ENCODE measurements around the gene UFD1. TPM values are rescaled to one million over a fixed set of nuclear protein-coding genes. Genes with fewer than 3 reads are reported as not detected.

Gene UFD1
- total and polyA plus RNA-seq, 9 donors, result 27.8 to 58.8 (median 44.4) TPM

- 1% methylated on average over 99 of the region's 99 CpGs for WGBS (ENCODE audit: insufficient coverage)
- Histone ChIP-seq H3K27ac (ENCODE audit: low read length) (peak overlapping the region; percentile 70), H3K4me3 (ENCODE audit: low read length) (peak overlapping the region; percentile 45), H3K36me3 (ENCODE audit: control insufficient read depth, insufficient read depth, low read length) (peaks cover 3% of the 10 kb centered on the region), H3K4me1 (ENCODE audit: control insufficient read depth, insufficient read depth, low read length) (peaks cover 85% of the 10 kb centered on the region), H3K27me3 (ENCODE audit: control insufficient read depth, insufficient read depth, low read length) (peaks cover 31% of the 10 kb centered on the region), H3K9me3 (replicated peaks; ENCODE audit: control insufficient read depth, low read depth, low read length) (no peaks in the 10 kb centered on the region)
- no peak for DNase-seq
Observed at GRCh38 chr22:19523240-19524169, 44.5 kb upstream of the UFD1 start.

- DNase-seq, result no peak
- WGBS (ENCODE audit: insufficient coverage), result 13% methylated on average over 6 of the region's 9 CpGs
- Histone ChIP-seq H3K9me3 (replicated peaks; ENCODE audit: control insufficient read depth, low read depth, low read length) (no peaks in the 10 kb centered on the region), H3K27me3 (ENCODE audit: control insufficient read depth, insufficient read depth, low read length) (peaks cover 31% of the 10 kb centered on the region), H3K4me3 (ENCODE audit: low read length) (peak overlapping the region; percentile 45), H3K36me3 (ENCODE audit: control insufficient read depth, insufficient read depth, low read length) (peaks cover 3% of the 10 kb centered on the region), H3K27ac (ENCODE audit: low read length) (peak overlapping the region; percentile 70), H3K4me1 (ENCODE audit: control insufficient read depth, insufficient read depth, low read length) (peaks cover 87% of the 10 kb centered on the region)
Observed at GRCh38 chr22:19522881-19523239, 43.9 kb upstream of the UFD1 start.

- WGBS (ENCODE audit: insufficient coverage), result 59% methylated on average over 9 of the region's 16 CpGs
- no peaks in the 10 kb centered on the region for H3K9me3 ChIP-seq (replicated peaks; ENCODE audit: control insufficient read depth, low read depth, low read length)
- H3K4me3 ChIP-seq (ENCODE audit: low read length), result peak overlapping the region; percentile 45
- peaks cover 31% of the 10 kb centered on the region for H3K27me3 ChIP-seq (ENCODE audit: control insufficient read depth, insufficient read depth, low read length)
- peaks cover 83% of the 10 kb centered on the region for H3K4me1 ChIP-seq (ENCODE audit: control insufficient read depth, insufficient read depth, low read length)
- DNase-seq, result peak; percentile 73
- peak overlapping the region; percentile 70 for H3K27ac ChIP-seq (ENCODE audit: low read length)
- H3K36me3 ChIP-seq (ENCODE audit: control insufficient read depth, insufficient read depth, low read length), result peaks cover 3% of the 10 kb centered on the region
Observed at GRCh38 chr22:19522190-19522880, 43.3 kb upstream of the UFD1 start.

DNA sequence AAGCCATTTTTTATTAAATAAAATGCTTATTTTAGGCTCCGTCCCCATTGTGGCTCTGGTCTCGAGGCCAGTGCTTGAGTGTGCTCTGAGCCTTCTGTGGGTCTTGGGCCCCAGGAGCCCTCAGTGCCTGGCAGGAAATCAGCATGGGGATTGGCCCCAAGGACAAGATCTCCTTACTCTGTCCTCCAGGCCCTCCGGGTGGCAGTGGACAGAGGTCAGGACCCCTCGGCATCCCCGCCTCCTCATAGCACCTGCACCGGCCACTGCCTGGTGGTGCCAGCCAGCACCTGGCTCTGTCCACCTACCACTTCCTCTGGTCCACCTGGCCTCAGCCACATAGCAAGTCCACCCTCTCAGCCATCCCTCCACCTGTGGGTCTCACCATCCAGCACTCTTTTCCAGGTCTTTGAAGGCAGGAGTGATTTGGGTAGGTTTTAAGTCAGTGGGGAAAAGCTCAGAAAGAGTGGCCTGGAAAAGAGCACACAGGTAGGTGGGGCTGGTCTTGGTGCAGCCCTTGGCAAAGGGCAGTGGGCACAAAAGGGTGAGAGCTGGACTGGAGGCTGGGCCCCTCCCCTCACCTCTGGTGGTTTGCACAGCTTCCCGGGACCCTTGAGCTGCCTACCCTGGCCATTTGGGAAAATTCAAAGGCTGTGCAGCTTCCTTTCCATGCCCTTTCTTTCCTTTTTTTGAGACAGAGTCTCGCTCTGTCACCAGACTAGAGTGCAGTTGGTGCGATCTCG is 41.7 kb upstream of the UFD1 start:
- Histone ChIP-seq H3K4me3 (ENCODE audit: low read length) (no peak overlapping the region), H3K36me3 (ENCODE audit: control insufficient read depth, insufficient read depth, low read length) (peaks cover 3% of the 10 kb centered on the region), H3K4me1 (ENCODE audit: control insufficient read depth, insufficient read depth, low read length) (peaks cover 74% of the 10 kb centered on the region), H3K9me3 (replicated peaks; ENCODE audit: control insufficient read depth, low read depth, low read length) (no peaks in the 10 kb centered on the region), H3K27ac (ENCODE audit: low read length) (no peak overlapping the region), H3K27me3 (ENCODE audit: control insufficient read depth, insufficient read depth, low read length) (peaks cover 31% of the 10 kb centered on the region)
- DNase-seq, result no peak
- 91% methylated on average over 9 of the region's 10 CpGs for WGBS (ENCODE audit: insufficient coverage)

- no peak overlapping the region for H3K4me3 ChIP-seq (ENCODE audit: low read length)
- WGBS (ENCODE audit: insufficient coverage), result 94% methylated on average over 2 of the region's 6 CpGs
- H3K27ac ChIP-seq (ENCODE audit: low read length), result peak overlapping the region; percentile 20
- H3K4me1 ChIP-seq (ENCODE audit: control insufficient read depth, insufficient read depth, low read length), result peaks cover 71% of the 10 kb centered on the region
- no peaks in the 10 kb centered on the region for H3K9me3 ChIP-seq (replicated peaks; ENCODE audit: control insufficient read depth, low read depth, low read length)
- peaks cover 24% of the 10 kb centered on the region for H3K27me3 ChIP-seq (ENCODE audit: control insufficient read depth, insufficient read depth, low read length)
- DNase-seq, result no peak
- H3K36me3 ChIP-seq (ENCODE audit: control insufficient read depth, insufficient read depth, low read length), result peaks cover 3% of the 10 kb centered on the region
Observed at GRCh38 chr22:19520007-19520406, 41.0 kb upstream of the UFD1 start.

GRCh38 chr22:19519041-19519926 is 40.3 kb upstream of the UFD1 start:
- Histone ChIP-seq H3K4me3 (ENCODE audit: low read length) (no peak overlapping the region), H3K27ac (ENCODE audit: low read length) (peak overlapping the region; percentile 80), H3K9me3 (replicated peaks; ENCODE audit: control insufficient read depth, low read depth, low read length) (no peaks in the 10 kb centered on the region), H3K4me1 (ENCODE audit: control insufficient read depth, insufficient read depth, low read length) (peaks cover 70% of the 10 kb centered on the region), H3K27me3 (ENCODE audit: control insufficient read depth, insufficient read depth, low read length) (peaks cover 18% of the 10 kb centered on the region), H3K36me3 (ENCODE audit: control insufficient read depth, insufficient read depth, low read length) (peaks cover 3% of the 10 kb centered on the region)
- DNase-seq, result peak; percentile 56
- WGBS (ENCODE audit: insufficient coverage), result 63% methylated on average over 12 of the region's 17 CpGs

DNA sequence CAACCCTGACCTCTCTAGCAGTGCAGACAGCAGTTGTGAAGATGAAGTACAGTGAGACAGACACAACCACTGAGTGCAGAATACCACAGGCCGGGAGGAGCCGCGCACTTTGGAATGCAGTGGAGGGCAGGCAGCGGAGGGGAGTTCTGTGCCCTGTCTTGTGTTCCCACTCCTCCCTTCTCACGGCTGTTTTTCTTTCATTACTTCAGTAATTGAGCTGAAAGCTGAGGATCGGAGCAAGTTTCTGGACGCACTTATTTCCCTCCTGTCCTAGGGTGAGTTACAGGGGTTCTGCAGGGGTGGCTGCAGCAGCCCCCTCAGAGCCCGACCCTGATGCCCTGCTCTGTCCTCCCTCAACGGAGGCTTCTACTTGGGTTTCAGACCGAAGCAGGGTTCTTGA is 39.6 kb upstream of the UFD1 start:
- Histone ChIP-seq H3K4me1 (ENCODE audit: control insufficient read depth, insufficient read depth, low read length) (peaks cover 63% of the 10 kb centered on the region), H3K27ac (ENCODE audit: low read length) (peak overlapping the region; percentile 80), H3K36me3 (ENCODE audit: control insufficient read depth, insufficient read depth, low read length) (peaks cover 3% of the 10 kb centered on the region), H3K9me3 (replicated peaks; ENCODE audit: control insufficient read depth, low read depth, low read length) (no peaks in the 10 kb centered on the region), H3K4me3 (ENCODE audit: low read length) (no peak overlapping the region), H3K27me3 (ENCODE audit: control insufficient read depth, insufficient read depth, low read length) (peaks cover 11% of the 10 kb centered on the region)
- DNase-seq, result no peak
- WGBS (ENCODE audit: insufficient coverage), result 63% methylated on average over 4 of the region's 10 CpGs

DNA sequence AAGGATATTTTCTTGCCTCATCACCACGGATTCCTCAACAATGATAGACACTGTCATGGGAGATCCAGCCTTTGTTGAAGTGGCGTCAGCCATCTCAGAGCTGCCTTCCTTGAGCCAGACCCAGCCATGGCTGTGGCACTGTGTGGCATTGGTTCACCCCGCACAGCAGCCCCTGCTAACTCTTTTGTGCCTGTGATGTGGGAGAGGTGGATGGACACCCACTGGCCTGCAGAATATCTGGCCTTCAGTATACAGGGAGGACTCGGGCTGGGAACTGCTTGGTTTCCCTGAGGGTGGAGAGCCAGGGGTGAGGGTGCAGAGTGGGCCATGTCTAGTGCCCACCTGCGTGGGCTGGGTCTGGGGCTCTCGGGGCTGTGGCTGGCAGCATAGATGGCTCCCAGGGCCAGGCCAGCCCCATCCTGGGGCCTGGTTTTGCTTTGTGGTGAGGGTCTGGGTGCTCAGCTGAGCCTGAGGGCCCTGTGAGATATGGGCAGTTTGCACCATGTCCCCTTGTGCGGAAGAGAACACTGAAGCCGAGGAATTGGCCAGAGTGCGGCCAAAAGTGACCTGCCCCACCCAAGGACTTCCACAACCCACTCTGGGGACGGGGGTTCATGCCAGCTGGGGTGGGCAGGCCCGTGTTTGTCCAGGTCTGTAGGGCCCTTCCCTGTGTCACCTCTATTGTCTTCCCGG is 39.1 kb upstream of the UFD1 start:
- DNase-seq, result no peak
- H3K9me3 ChIP-seq (replicated peaks; ENCODE audit: control insufficient read depth, low read depth, low read length), result no peaks in the 10 kb centered on the region
- H3K27ac ChIP-seq (ENCODE audit: low read length), result peak overlapping the region; percentile 80
- peaks cover 58% of the 10 kb centered on the region for H3K4me1 ChIP-seq (ENCODE audit: control insufficient read depth, insufficient read depth, low read length)
- 97% methylated on average over 3 of the region's 12 CpGs for WGBS (ENCODE audit: insufficient coverage)
- peaks cover 6% of the 10 kb centered on the region for H3K27me3 ChIP-seq (ENCODE audit: control insufficient read depth, insufficient read depth, low read length)
- H3K36me3 ChIP-seq (ENCODE audit: control insufficient read depth, insufficient read depth, low read length), result peaks cover 3% of the 10 kb centered on the region
- H3K4me3 ChIP-seq (ENCODE audit: low read length), result no peak overlapping the region

- H3K36me3 ChIP-seq (ENCODE audit: control insufficient read depth, insufficient read depth, low read length), result peaks cover 3% of the 10 kb centered on the region
- no peaks in the 10 kb centered on the region for H3K27me3 ChIP-seq (ENCODE audit: control insufficient read depth, insufficient read depth, low read length)
- H3K27ac ChIP-seq (ENCODE audit: low read length), result no peak overlapping the region
- WGBS (ENCODE audit: insufficient coverage), result 87% methylated on average over 10 of the region's 10 CpGs
- H3K4me1 ChIP-seq (ENCODE audit: control insufficient read depth, insufficient read depth, low read length), result peaks cover 48% of the 10 kb centered on the region
- H3K9me3 ChIP-seq (replicated peaks; ENCODE audit: control insufficient read depth, low read depth, low read length), result no peaks in the 10 kb centered on the region
- DNase-seq, result no peak
- H3K4me3 ChIP-seq (ENCODE audit: low read length), result no peak overlapping the region
Observed at GRCh38 chr22:19517171-19517500, 38.1 kb upstream of the UFD1 start.

Measured in muscle of leg (tissue), 11 donors.